HCT116 (cell line): ENCODE measurements around the gene HDAC11. TPM values are rescaled to one million over a fixed set of nuclear protein-coding genes. Genes with fewer than 3 reads are reported as not detected.

Experiments
- ATAC-seq: fragments of 200-7000 bp; cut with Tn5 transposase; 2 replicates; pipeline ENCODE4 v1.9.1; 2020; ENCODE audit warnings: mild to moderate bottlenecking, moderate library complexity
- BruUV-seq: library from RNA; stranded (reverse); fragments of 400-500 nt; replicated peaks from 2 replicates; lab custom pipeline; 2021; lab: Mats Ljungman, UMichigan
- CTCF ChIA-PET: fragments of 300-600 bp; sonication (Branson Sonifier 250); formaldehyde crosslinking; loops from one replicate; lab custom pipeline; 2021; ENCODE audit warnings: antibody characterized with exemption; lab: Charles Lee
- POLR2A ChIA-PET: fragments of 300-600, 350-600 bp; sonication (Branson Sonifier 250); formaldehyde crosslinking; loops from one replicate; lab custom pipeline; 2021; ENCODE audit warnings: antibody characterized with exemption; lab: Charles Lee
- RAD21 ChIA-PET, 2 experiments: fragments of 300-600 bp; sonication (Branson Sonifier 250); formaldehyde crosslinking; loops; one replicate each; lab custom pipeline; 2023; ENCODE audit warnings: low total read pairs in 2 of 2; ENCODE audit not compliant: uncharacterized antibody in 2 of 2, unreplicated experiment in 2 of 2, low non-redundant PET in 1 of 2; lab: Charles Lee
- DNase-seq: peaks from one replicate; pipeline ENCODE4 v3.0.0-alpha.2; 2010; ENCODE audit warnings: low read depth, low spot score
- H2AFZ ChIP-seq: fragments of 200-600 bp; shearing (Covaris generic), sonication (generic); 2 replicates; pipeline ENCODE4 v1.6.1; 2017; ENCODE audit warnings: low read depth, mixed run types, mixed read lengths, antibody characterized with exemption, low read length; ENCODE audit not compliant: poor library complexity, severe bottlenecking
- H3K27ac ChIP-seq: 2 replicates; pipeline ENCODE4 v1.5.1; 2012; ENCODE audit warnings: low read depth, low read length
- H3K27me3 ChIP-seq: fragments of 200-600 bp; sonication (generic); 2 replicates; pipeline ENCODE4 v1.6.1; 2016; ENCODE audit warnings: mixed run types, low read length, mixed read lengths; ENCODE audit not compliant: insufficient read depth
- H3K36me3 ChIP-seq, 2 experiments: fragments of 200-500 bp in 1 of 2; fragments of 200-600 bp in 1 of 2; sonication (Bioruptor generic) in 1 of 2; sonication (generic) in 1 of 2; 2 replicates each; pipeline versions ENCODE4 v1.5.1 to v1.6.1; 2014 to 2016; ENCODE audit warnings: low read length in 2 of 2, inconsistent platforms in 1 of 2, mixed read lengths in 1 of 2, mixed run types in 1 of 2; ENCODE audit not compliant: insufficient read depth in 2 of 2, control insufficient read depth in 1 of 2
- H3K4me1 ChIP-seq, 2 experiments: fragments of 200-600 bp in 1 of 2; sonication (generic) in 1 of 2; 2 replicates each; pipeline versions ENCODE4 v1.5.1 to v1.6.1; 2012 to 2017; ENCODE audit warnings: low read length in 2 of 2, inconsistent platforms in 1 of 2, mild to moderate bottlenecking in 1 of 2, mixed read lengths in 1 of 2, mixed run types in 1 of 2, moderate library complexity in 1 of 2; ENCODE audit not compliant: insufficient read depth in 2 of 2, control insufficient read depth in 1 of 2
- H3K4me2 ChIP-seq: fragments of 200-600 bp; sonication (generic); 2 replicates; pipeline ENCODE4 v1.6.1; 2017; ENCODE audit warnings: mixed run types, low read length, mixed read lengths
- H3K4me3 ChIP-seq, 2 experiments: fragments of 200-600 bp in 1 of 2; sonication (generic) in 1 of 2; replicated peaks in 1 of 2; 2 replicates each; pipeline ENCODE4 v1.5.1; 2011 to 2016; ENCODE audit warnings: low read length in 2 of 2, control low read depth in 1 of 2, low read depth in 1 of 2, mild to moderate bottlenecking in 1 of 2, mixed read lengths in 1 of 2, mixed run types in 1 of 2
- H3K79me2 ChIP-seq: fragments of 200-600 bp; sonication (generic); 2 replicates; pipeline ENCODE4 v1.6.1; 2017; ENCODE audit warnings: mild to moderate bottlenecking, mixed run types, low read length, moderate library complexity, mixed read lengths; ENCODE audit not compliant: insufficient read depth
- H3K9ac ChIP-seq: fragments of 200-600 bp; sonication (generic); 2 replicates; pipeline ENCODE4 v1.6.1; 2016; ENCODE audit warnings: low read length, mixed read lengths
- H3K9me2 ChIP-seq: fragments of 200-600 bp; sonication (generic), shearing (Covaris generic); 2 replicates; pipeline ENCODE4 v1.6.1; 2017; ENCODE audit warnings: mixed run types, mild to moderate bottlenecking, moderate library complexity; ENCODE audit not compliant: insufficient read depth
- H3K9me3 ChIP-seq, 2 experiments: fragments of 200-500 bp in 1 of 2; fragments of 200-600 bp in 1 of 2; sonication (Bioruptor generic) in 1 of 2; sonication (generic) in 1 of 2; 2 replicates each; pipeline ENCODE4 v1.6.1; 2014 to 2017; ENCODE audit warnings: low read length in 2 of 2, mixed read lengths in 2 of 2, inconsistent platforms in 1 of 2, low read depth in 1 of 2, mild to moderate bottlenecking in 1 of 2, mixed run types in 1 of 2, moderate library complexity in 1 of 2; ENCODE audit not compliant: control insufficient read depth in 1 of 2, insufficient read depth in 1 of 2
- H4K20me1 ChIP-seq: fragments of 200-600 bp; sonication (generic), shearing (Covaris generic); 2 replicates; pipeline ENCODE4 v1.6.1; 2017; ENCODE audit warnings: mixed run types, mild to moderate bottlenecking, moderate library complexity; ENCODE audit not compliant: insufficient read depth
- CBX3 ChIP-seq: IDR thresholded peaks from 2 replicates; pipeline ENCODE4 v1.6.1; 2012; ENCODE audit warnings: low read depth
- ELF1 ChIP-seq: IDR thresholded peaks from 2 replicates; pipeline ENCODE4 v1.6.1; 2012; ENCODE audit warnings: low read depth, borderline replicate concordance
- EZH2 ChIP-seq: fragments of 200-600 bp; sonication (generic); IDR thresholded peaks from 2 replicates; pipeline ENCODE4 v1.6.1; 2017; ENCODE audit warnings: antibody characterized with exemption, mixed run types
- RAD21 ChIP-seq: IDR thresholded peaks from 2 replicates; pipeline ENCODE4 v1.6.1; 2012; ENCODE audit warnings: low read depth, mild to moderate bottlenecking
- SP1 ChIP-seq: IDR thresholded peaks from 2 replicates; pipeline ENCODE4 v1.6.1; 2012; ENCODE audit warnings: low read depth
- SRF ChIP-seq: IDR thresholded peaks from 2 replicates; pipeline ENCODE4 v1.6.1; 2012; ENCODE audit warnings: low read depth
- intact Hi-C: fragments of 100-400 bp; cut with micrococcal nuclease; formaldehyde crosslinking; loops from 2 replicates; pipeline ENCODE4 v1.10.0; 2022
- total RNA-seq: library from RNA; stranded (reverse); gene quantifications from one replicate; pipeline ENCODE4 v1.2.1, GENCODE V29; 2021; ENCODE audit not compliant: unreplicated experiment
- TF ChIP-seq, protein P1 (sequence below): IDR thresholded peaks from 2 replicates; pipeline ENCODE4 v1.6.1; 2012
- TF ChIP-seq, protein P2 (sequence below): IDR thresholded peaks from 2 replicates; pipeline ENCODE4 v1.6.1; 2011; ENCODE audit warnings: mild to moderate bottlenecking, low read length, moderate library complexity; ENCODE audit not compliant: insufficient replicate concordance; ENCODE audit errors: extremely low read depth
- TF ChIP-seq, protein P3 (sequence below): IDR thresholded peaks from 2 replicates; pipeline ENCODE4 v1.6.1; 2012; ENCODE audit warnings: low read depth

HDAC11 gene
- total RNA-seq, 1 experiment from 2014 or later: 16.1 TPM

DNA sequence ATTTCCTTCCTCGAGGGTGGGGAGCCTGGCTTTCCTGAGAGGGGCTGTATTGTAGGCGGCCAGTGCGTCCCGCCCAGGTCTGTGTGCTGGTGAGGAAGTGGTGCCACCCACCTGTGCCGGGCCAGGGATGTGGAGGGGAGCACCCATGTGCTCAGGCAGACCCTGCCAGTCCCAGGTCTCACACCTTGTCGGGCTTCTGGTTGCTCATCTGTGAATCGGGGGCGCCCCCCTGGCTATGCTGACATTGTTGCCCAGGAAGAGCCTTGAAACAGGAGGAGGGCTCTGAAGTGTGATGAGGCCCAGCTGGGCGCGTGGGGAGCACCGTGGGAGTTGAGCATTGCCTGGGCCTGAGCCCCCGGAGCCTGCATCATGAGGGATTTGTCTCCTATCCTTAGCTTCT lies 73.6 kb downstream of the HDAC11 start:
- Histone ChIP-seq H3K27me3 (no peaks in the 10 kb centered on the region), H3K4me1 (no peaks in the 10 kb centered on the region), H3K79me2 (no peaks in the 10 kb centered on the region), H3K27ac (no peak overlapping the region), H3K9me2 (no peaks in the 10 kb centered on the region), H3K9ac (no peak overlapping the region), H4K20me1 (no peaks in the 10 kb centered on the region), H2AFZ (no peak overlapping the region), H3K4me2 (no peak overlapping the region), H3K4me3 (no peak overlapping the region), H3K36me3 (no peaks in the 10 kb centered on the region), H3K9me3 (no peaks in the 10 kb centered on the region)
- ChIA-PET POLR2A (no interaction called here), CTCF (no interaction called here), RAD21 (no interaction called here)
- TF ChIP-seq, protein P1, sequence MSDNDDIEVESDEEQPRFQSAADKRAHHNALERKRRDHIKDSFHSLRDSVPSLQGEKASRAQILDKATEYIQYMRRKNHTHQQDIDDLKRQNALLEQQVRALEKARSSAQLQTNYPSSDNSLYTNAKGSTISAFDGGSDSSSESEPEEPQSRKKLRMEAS: no peak
- TF ChIP-seq SP1 (no peak), CBX3 (no peak), SRF (no peak), RAD21 (no peak), EZH2 (no peak), ELF1 (no peak)
- TF ChIP-seq, protein P2, sequence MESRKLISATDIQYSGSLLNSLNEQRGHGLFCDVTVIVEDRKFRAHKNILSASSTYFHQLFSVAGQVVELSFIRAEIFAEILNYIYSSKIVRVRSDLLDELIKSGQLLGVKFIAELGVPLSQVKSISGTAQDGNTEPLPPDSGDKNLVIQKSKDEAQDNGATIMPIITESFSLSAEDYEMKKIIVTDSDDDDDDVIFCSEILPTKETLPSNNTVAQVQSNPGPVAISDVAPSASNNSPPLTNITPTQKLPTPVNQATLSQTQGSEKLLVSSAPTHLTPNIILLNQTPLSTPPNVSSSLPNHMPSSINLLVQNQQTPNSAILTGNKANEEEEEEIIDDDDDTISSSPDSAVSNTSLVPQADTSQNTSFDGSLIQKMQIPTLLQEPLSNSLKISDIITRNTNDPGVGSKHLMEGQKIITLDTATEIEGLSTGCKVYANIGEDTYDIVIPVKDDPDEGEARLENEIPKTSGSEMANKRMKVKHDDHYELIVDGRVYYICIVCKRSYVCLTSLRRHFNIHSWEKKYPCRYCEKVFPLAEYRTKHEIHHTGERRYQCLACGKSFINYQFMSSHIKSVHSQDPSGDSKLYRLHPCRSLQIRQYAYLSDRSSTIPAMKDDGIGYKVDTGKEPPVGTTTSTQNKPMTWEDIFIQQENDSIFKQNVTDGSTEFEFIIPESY: no peak
- TF ChIP-seq, protein P3, sequence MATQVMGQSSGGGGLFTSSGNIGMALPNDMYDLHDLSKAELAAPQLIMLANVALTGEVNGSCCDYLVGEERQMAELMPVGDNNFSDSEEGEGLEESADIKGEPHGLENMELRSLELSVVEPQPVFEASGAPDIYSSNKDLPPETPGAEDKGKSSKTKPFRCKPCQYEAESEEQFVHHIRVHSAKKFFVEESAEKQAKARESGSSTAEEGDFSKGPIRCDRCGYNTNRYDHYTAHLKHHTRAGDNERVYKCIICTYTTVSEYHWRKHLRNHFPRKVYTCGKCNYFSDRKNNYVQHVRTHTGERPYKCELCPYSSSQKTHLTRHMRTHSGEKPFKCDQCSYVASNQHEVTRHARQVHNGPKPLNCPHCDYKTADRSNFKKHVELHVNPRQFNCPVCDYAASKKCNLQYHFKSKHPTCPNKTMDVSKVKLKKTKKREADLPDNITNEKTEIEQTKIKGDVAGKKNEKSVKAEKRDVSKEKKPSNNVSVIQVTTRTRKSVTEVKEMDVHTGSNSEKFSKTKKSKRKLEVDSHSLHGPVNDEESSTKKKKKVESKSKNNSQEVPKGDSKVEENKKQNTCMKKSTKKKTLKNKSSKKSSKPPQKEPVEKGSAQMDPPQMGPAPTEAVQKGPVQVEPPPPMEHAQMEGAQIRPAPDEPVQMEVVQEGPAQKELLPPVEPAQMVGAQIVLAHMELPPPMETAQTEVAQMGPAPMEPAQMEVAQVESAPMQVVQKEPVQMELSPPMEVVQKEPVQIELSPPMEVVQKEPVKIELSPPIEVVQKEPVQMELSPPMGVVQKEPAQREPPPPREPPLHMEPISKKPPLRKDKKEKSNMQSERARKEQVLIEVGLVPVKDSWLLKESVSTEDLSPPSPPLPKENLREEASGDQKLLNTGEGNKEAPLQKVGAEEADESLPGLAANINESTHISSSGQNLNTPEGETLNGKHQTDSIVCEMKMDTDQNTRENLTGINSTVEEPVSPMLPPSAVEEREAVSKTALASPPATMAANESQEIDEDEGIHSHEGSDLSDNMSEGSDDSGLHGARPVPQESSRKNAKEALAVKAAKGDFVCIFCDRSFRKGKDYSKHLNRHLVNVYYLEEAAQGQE: no peak
- no TSS peak for BruUV-seq
- DNase-seq: no peak
- ATAC-seq: no peak
- intact Hi-C loops: no loop called here
